ENCODE results near the gene GATAD2A. TPM values are rescaled to one million over a fixed set of nuclear protein-coding genes. Genes with fewer than 3 reads are reported as not detected.
A peak's percentile ranks its signal among the peaks of the same experiment; 100 is the strongest.

The GATAD2A gene
- polyA plus RNA-seq, 2 donors: 13.9 to 21.0 TPM

GRCh38 chr19:19461306-19461670, 55.8 kb downstream of the GATAD2A start:
- WGBS, 2 donors: 83 to 84% methylated on average over 4 of the region's 4 CpGs

GRCh38 chr19:19461671-19462622, 56.5 kb downstream of the GATAD2A start:
- H3K4me1 ChIP-seq (ENCODE audit: control insufficient read depth in 2 of 2, insufficient read depth in 2 of 2, low read length in 1 of 2): peaks cover 36 to 62% of the 10 kb centered on the region in 2 donors
- H3K9me3 ChIP-seq (ENCODE audit: control insufficient read depth in 2 of 2, insufficient read depth in 1 of 2, low read depth in 1 of 2, low read length in 1 of 2): no peaks in the 10 kb centered on the region
- H3K36me3 ChIP-seq (ENCODE audit: control insufficient read depth in 2 of 2, insufficient read depth in 2 of 2, low read length in 1 of 2): peaks cover 12 to 18% of the 10 kb centered on the region in 2 donors
- H3K27me3 ChIP-seq (ENCODE audit: control insufficient read depth in 1 of 2, insufficient read depth in 2 of 2, low read length in 2 of 2): no peaks in the 10 kb centered on the region
- peak overlapping the region; percentile 50 to 76 for H3K27ac ChIP-seq (ENCODE audit: low read depth in 2 of 2, low read length in 1 of 2)
- 39 to 45% methylated on average over 27 of the region's 27 CpGs for WGBS, 2 donors
- no peak overlapping the region for H3K4me3 ChIP-seq (ENCODE audit: low read depth in 1 of 2, low read length in 2 of 2)

More at GRCh38 chr19:19461306-19461670, 55.8 kb downstream of the GATAD2A start:
- Histone ChIP-seq H3K36me3 (ENCODE audit: control insufficient read depth in 2 of 2, insufficient read depth in 2 of 2, low read length in 1 of 2) (peaks cover 9 to 13% of the 10 kb centered on the region in 2 donors), H3K27me3 (ENCODE audit: control insufficient read depth in 1 of 2, insufficient read depth in 2 of 2, low read length in 2 of 2) (no peaks in the 10 kb centered on the region), H3K4me1 (ENCODE audit: control insufficient read depth in 2 of 2, insufficient read depth in 2 of 2, low read length in 1 of 2) (peaks cover 36 to 63% of the 10 kb centered on the region in 2 donors), H3K27ac (ENCODE audit: low read depth in 2 of 2, low read length in 1 of 2) (peak overlapping the region; percentile 50 to 76), H3K4me3 (ENCODE audit: low read depth in 1 of 2, low read length in 2 of 2) (no peak overlapping the region), H3K9me3 (ENCODE audit: control insufficient read depth in 2 of 2, insufficient read depth in 1 of 2, low read depth in 1 of 2, low read length in 1 of 2) (no peaks in the 10 kb centered on the region)

- H3K4me1 ChIP-seq (ENCODE audit: control insufficient read depth in 2 of 2, insufficient read depth in 2 of 2, low read length in 1 of 2): peaks cover 32 to 54% of the 10 kb centered on the region in 2 donors
Measured at GRCh38 chr19:19463348-19464117, 58.1 kb downstream of the GATAD2A start.

GRCh38 chr19:19464339-19465098, 59.0 kb downstream of the GATAD2A start:
- Histone ChIP-seq H3K9me3 (ENCODE audit: control insufficient read depth in 2 of 2, insufficient read depth in 1 of 2, low read depth in 1 of 2, low read length in 1 of 2) (peaks cover 2 to 3% of the 10 kb centered on the region in 2 donors), H3K27me3 (ENCODE audit: control insufficient read depth in 1 of 2, insufficient read depth in 2 of 2, low read length in 2 of 2) (no peaks in the 10 kb centered on the region), H3K4me1 (ENCODE audit: control insufficient read depth in 2 of 2, insufficient read depth in 2 of 2, low read length in 1 of 2) (peaks cover 32 to 50% of the 10 kb centered on the region in 2 donors), H3K4me3 (ENCODE audit: low read depth in 1 of 2, low read length in 2 of 2) (no peak overlapping the region), H3K27ac (ENCODE audit: low read depth in 2 of 2, low read length in 1 of 2) (peak overlapping the region; percentile 69 to 76), H3K36me3 (ENCODE audit: control insufficient read depth in 2 of 2, insufficient read depth in 2 of 2, low read length in 1 of 2) (peaks cover 12 to 23% of the 10 kb centered on the region in 2 donors)
- 31 to 39% methylated on average over 13 of the region's 13 CpGs for WGBS, 2 donors

More at GRCh38 chr19:19463348-19464117, 58.1 kb downstream of the GATAD2A start:
- Histone ChIP-seq H3K36me3 (ENCODE audit: control insufficient read depth in 2 of 2, insufficient read depth in 2 of 2, low read length in 1 of 2) (peaks cover 12 to 23% of the 10 kb centered on the region in 2 donors), H3K4me3 (ENCODE audit: low read depth in 1 of 2, low read length in 2 of 2) (peak overlapping the region in 1 of 2 donors; percentile 1), H3K9me3 (ENCODE audit: control insufficient read depth in 2 of 2, insufficient read depth in 1 of 2, low read depth in 1 of 2, low read length in 1 of 2) (peaks cover 2 to 3% of the 10 kb centered on the region in 2 donors), H3K27me3 (ENCODE audit: control insufficient read depth in 1 of 2, insufficient read depth in 2 of 2, low read length in 2 of 2) (no peaks in the 10 kb centered on the region), H3K27ac (ENCODE audit: low read depth in 2 of 2, low read length in 1 of 2) (peak overlapping the region; percentile 55 to 76)
- 47 to 60% methylated on average over 18 to 19 of the region's 19 CpGs for WGBS, 2 donors

GRCh38 chr19:19465436-19466070, 60.1 kb downstream of the GATAD2A start:
- H3K27me3 ChIP-seq (ENCODE audit: control insufficient read depth in 1 of 2, insufficient read depth in 2 of 2, low read length in 2 of 2): no peaks in the 10 kb centered on the region
- H3K27ac ChIP-seq (ENCODE audit: low read depth in 2 of 2, low read length in 1 of 2): no peak overlapping the region

GRCh38 chr19:19466201-19466600, 60.7 kb downstream of the GATAD2A start:
- Histone ChIP-seq H3K27ac (ENCODE audit: low read depth in 2 of 2, low read length in 1 of 2) (no peak overlapping the region), H3K4me3 (ENCODE audit: low read depth in 1 of 2, low read length in 2 of 2) (no peak overlapping the region), H3K36me3 (ENCODE audit: control insufficient read depth in 2 of 2, insufficient read depth in 2 of 2, low read length in 1 of 2) (peaks cover 12 to 23% of the 10 kb centered on the region in 2 donors), H3K9me3 (ENCODE audit: control insufficient read depth in 2 of 2, insufficient read depth in 1 of 2, low read depth in 1 of 2, low read length in 1 of 2) (peaks cover 2 to 3% of the 10 kb centered on the region in 2 donors), H3K4me1 (ENCODE audit: control insufficient read depth in 2 of 2, insufficient read depth in 2 of 2, low read length in 1 of 2) (peaks cover 26 to 38% of the 10 kb centered on the region in 2 donors), H3K27me3 (ENCODE audit: control insufficient read depth in 1 of 2, insufficient read depth in 2 of 2, low read length in 2 of 2) (no peaks in the 10 kb centered on the region)
- WGBS, 2 donors: 89 to 92% methylated on average over 6 of the region's 6 CpGs

More at GRCh38 chr19:19465436-19466070, 60.1 kb downstream of the GATAD2A start:
- Histone ChIP-seq H3K36me3 (ENCODE audit: control insufficient read depth in 2 of 2, insufficient read depth in 2 of 2, low read length in 1 of 2) (peaks cover 12 to 23% of the 10 kb centered on the region in 2 donors), H3K4me3 (ENCODE audit: low read depth in 1 of 2, low read length in 2 of 2) (no peak overlapping the region), H3K4me1 (ENCODE audit: control insufficient read depth in 2 of 2, insufficient read depth in 2 of 2, low read length in 1 of 2) (peaks cover 26 to 43% of the 10 kb centered on the region in 2 donors), H3K9me3 (ENCODE audit: control insufficient read depth in 2 of 2, insufficient read depth in 1 of 2, low read depth in 1 of 2, low read length in 1 of 2) (peaks cover 2 to 3% of the 10 kb centered on the region in 2 donors)
- 88 to 94% methylated on average over 12 of the region's 12 CpGs for WGBS, 2 donors

- Histone ChIP-seq H3K27ac (ENCODE audit: low read depth in 2 of 2, low read length in 1 of 2) (no peak overlapping the region), H3K4me3 (ENCODE audit: low read depth in 1 of 2, low read length in 2 of 2) (no peak overlapping the region), H3K4me1 (ENCODE audit: control insufficient read depth in 2 of 2, insufficient read depth in 2 of 2, low read length in 1 of 2) (peaks cover 7 to 20% of the 10 kb centered on the region in 2 donors), H3K36me3 (ENCODE audit: control insufficient read depth in 2 of 2, insufficient read depth in 2 of 2, low read length in 1 of 2) (peaks cover 12 to 23% of the 10 kb centered on the region in 2 donors), H3K9me3 (ENCODE audit: control insufficient read depth in 2 of 2, insufficient read depth in 1 of 2, low read depth in 1 of 2, low read length in 1 of 2) (peaks cover 2 to 3% of the 10 kb centered on the region in 2 donors), H3K27me3 (ENCODE audit: control insufficient read depth in 1 of 2, insufficient read depth in 2 of 2, low read length in 2 of 2) (no peaks in the 10 kb centered on the region)
- whole genome bisulfite sequencing, 2 donors: 92 to 97% methylated on average over 2 of the region's 2 CpGs
Measured at GRCh38 chr19:19468424-19469050, 63.1 kb downstream of the GATAD2A start.

- 89 to 94% methylated on average over 3 of the region's 3 CpGs for WGBS, 2 donors
- H3K4me1 ChIP-seq (ENCODE audit: control insufficient read depth in 2 of 2, insufficient read depth in 2 of 2, low read length in 1 of 2): peaks cover 4 to 6% of the 10 kb centered on the region in 2 donors
Measured at GRCh38 chr19:19470579-19470978, 65.1 kb downstream of the GATAD2A start.

More at GRCh38 chr19:19470579-19470978, 65.1 kb downstream of the GATAD2A start:
- Histone ChIP-seq H3K36me3 (ENCODE audit: control insufficient read depth in 2 of 2, insufficient read depth in 2 of 2, low read length in 1 of 2) (peaks cover 10 to 17% of the 10 kb centered on the region in 2 donors), H3K9me3 (ENCODE audit: control insufficient read depth in 2 of 2, insufficient read depth in 1 of 2, low read depth in 1 of 2, low read length in 1 of 2) (peaks cover 2 to 3% of the 10 kb centered on the region in 2 donors), H3K27me3 (ENCODE audit: control insufficient read depth in 1 of 2, insufficient read depth in 2 of 2, low read length in 2 of 2) (no peaks in the 10 kb centered on the region), H3K27ac (ENCODE audit: low read depth in 2 of 2, low read length in 1 of 2) (no peak overlapping the region), H3K4me3 (ENCODE audit: low read depth in 1 of 2, low read length in 2 of 2) (no peak overlapping the region)

Data from esophagus (tissue), 2 donors.